ENCODE measurements around the gene NLN.

- TF ChIP-seq CTCF (IDR thresholded peaks at IDR 0.05) (no peak), POLR2A (IDR thresholded peaks at IDR 0.05) (no peak), POLR2AphosphoS5 (IDR thresholded peaks at IDR 0.05) (no peak), EP300 (IDR thresholded peaks at IDR 0.05) (no peak)
Observed at GRCh38 chr5:65766175-65766574, 44.2 kb downstream of the NLN start.
